Esophagus squamous epithelium (tissue), 4 donors: Measurements from ENCODE around the gene PFKL.

Source experiments
- CTCF ChIP-seq, 6 experiments: fragments of 450-650 bp in 4 of 6; fragments of 200-600 bp in 2 of 6; sonication (generic) in 2 of 6; IDR thresholded peaks; one replicate each; pipeline ENCODE4 v1.5.1; 2016 to 2019; ENCODE audit warnings: antibody characterized with exemption in 6 of 6, mild to moderate bottlenecking in 4 of 6, moderate library complexity in 4 of 6
- POLR2A ChIP-seq, 4 donors: fragments of 450-650 bp; IDR thresholded peaks; one replicate each; pipeline ENCODE4 v1.6.1; 2017; ENCODE audit warnings: antibody characterized with exemption in 4 of 4, mild to moderate bottlenecking in 4 of 4, moderate library complexity in 3 of 4

- TF ChIP-seq CTCF (IDR thresholded peaks at IDR 0.05): no peak
- TF ChIP-seq POLR2A (IDR thresholded peaks at IDR 0.05): no peak
Observed at GRCh38 chr21:44357064-44357837, 57.4 kb downstream of the PFKL start.
